ENCODE results near the gene MAP2K3. TPM values are rescaled to one million over a fixed set of nuclear protein-coding genes. Genes with fewer than 3 reads are reported as not detected.

The MAP2K3 gene
- polyA plus RNA-seq, 1 donor from 2014 or later, result 5.3 TPM

GRCh38 chr17:21289902-21290571, 5.5 kb downstream of the MAP2K3 start:
- Histone ChIP-seq H3K4me3 (ENCODE audit: low read length) (no peak overlapping the region), H3F3A (ENCODE audit: insufficient read depth, low read length, poor library complexity, severe bottlenecking) (no peaks in the 10 kb centered on the region), H2AFZ (ENCODE audit: low read depth, low read length) (no peak overlapping the region), H3K9ac (ENCODE audit: low read length) (no peak overlapping the region), H3K27me3 (ENCODE audit: insufficient read depth, low read depth, low read length) (no peaks in the 10 kb centered on the region), H4K20me1 (ENCODE audit: insufficient read depth) (no peaks in the 10 kb centered on the region), H3K9me2 (ENCODE audit: insufficient read depth, low read length) (no peaks in the 10 kb centered on the region), H3K27ac (ENCODE audit: low read length) (no peak overlapping the region), H3K79me2 (replicated peaks; ENCODE audit: insufficient read depth, low read length) (peaks cover 24% of the 10 kb centered on the region), H3K4me2 (ENCODE audit: low read length) (no peak overlapping the region), H3K9me3 (ENCODE audit: low read length) (no peaks in the 10 kb centered on the region), H3K36me3 (ENCODE audit: insufficient read depth, low read length) (no peaks in the 10 kb centered on the region)
- TF ChIP-seq TAF1 (IDR thresholded peaks at IDR 0.05; ENCODE audit: low read depth) (no peak), MXI1 (conservative IDR thresholded peaks at IDR 0.05; ENCODE audit: poor library complexity, severe bottlenecking) (no peak), EZH2 (IDR thresholded peaks at IDR 0.05; ENCODE audit: borderline replicate concordance, insufficient read depth, low read length, poor library complexity, severe bottlenecking) (no peak), CTCF (IDR thresholded peaks at IDR 0.05; ENCODE audit: poor library complexity, severe bottlenecking) (no peak), SMC3 (conservative IDR thresholded peaks at IDR 0.05; ENCODE audit: poor library complexity) (no peak), POLR2AphosphoS5 (IDR thresholded peaks at IDR 0.05) (no peak), REST (IDR thresholded peaks at IDR 0.05; ENCODE audit: borderline replicate concordance) (no peak)

GRCh38 chr17:21291357-21291756, 6.8 kb downstream of the MAP2K3 start:
- Histone ChIP-seq H3K4me3 (ENCODE audit: low read length) (no peak overlapping the region), H3K79me2 (replicated peaks; ENCODE audit: insufficient read depth, low read length) (peaks cover 11% of the 10 kb centered on the region), H3K9me3 (ENCODE audit: low read length) (no peaks in the 10 kb centered on the region), H3F3A (ENCODE audit: insufficient read depth, low read length, poor library complexity, severe bottlenecking) (no peaks in the 10 kb centered on the region), H3K27ac (ENCODE audit: low read length) (no peak overlapping the region), H2AFZ (ENCODE audit: low read depth, low read length) (no peak overlapping the region), H4K20me1 (ENCODE audit: insufficient read depth) (no peaks in the 10 kb centered on the region), H3K9me2 (ENCODE audit: insufficient read depth, low read length) (no peaks in the 10 kb centered on the region), H3K4me2 (ENCODE audit: low read length) (no peak overlapping the region), H3K27me3 (ENCODE audit: insufficient read depth, low read depth, low read length) (no peaks in the 10 kb centered on the region), H3K9ac (ENCODE audit: low read length) (no peak overlapping the region), H3K36me3 (ENCODE audit: insufficient read depth, low read length) (no peaks in the 10 kb centered on the region)
- TF ChIP-seq EZH2 (IDR thresholded peaks at IDR 0.05; ENCODE audit: borderline replicate concordance, insufficient read depth, low read length, poor library complexity, severe bottlenecking) (no peak), MXI1 (conservative IDR thresholded peaks at IDR 0.05; ENCODE audit: poor library complexity, severe bottlenecking) (no peak), EP300 (conservative IDR thresholded peaks at IDR 0.05; ENCODE audit: poor library complexity, severe bottlenecking) (no peak), TAF1 (IDR thresholded peaks at IDR 0.05; ENCODE audit: low read depth) (no peak), REST (IDR thresholded peaks at IDR 0.05; ENCODE audit: borderline replicate concordance) (no peak), CTCF (IDR thresholded peaks at IDR 0.05; ENCODE audit: poor library complexity, severe bottlenecking) (no peak), RAD21 (conservative IDR thresholded peaks at IDR 0.05) (no peak), POLR2AphosphoS5 (IDR thresholded peaks at IDR 0.05) (no peak), SMC3 (conservative IDR thresholded peaks at IDR 0.05; ENCODE audit: poor library complexity) (no peak)

Measured in neural cell (in vitro differentiated cells).